ENCODE data around the gene CCDC12.

CCDC12 gene

DNA sequence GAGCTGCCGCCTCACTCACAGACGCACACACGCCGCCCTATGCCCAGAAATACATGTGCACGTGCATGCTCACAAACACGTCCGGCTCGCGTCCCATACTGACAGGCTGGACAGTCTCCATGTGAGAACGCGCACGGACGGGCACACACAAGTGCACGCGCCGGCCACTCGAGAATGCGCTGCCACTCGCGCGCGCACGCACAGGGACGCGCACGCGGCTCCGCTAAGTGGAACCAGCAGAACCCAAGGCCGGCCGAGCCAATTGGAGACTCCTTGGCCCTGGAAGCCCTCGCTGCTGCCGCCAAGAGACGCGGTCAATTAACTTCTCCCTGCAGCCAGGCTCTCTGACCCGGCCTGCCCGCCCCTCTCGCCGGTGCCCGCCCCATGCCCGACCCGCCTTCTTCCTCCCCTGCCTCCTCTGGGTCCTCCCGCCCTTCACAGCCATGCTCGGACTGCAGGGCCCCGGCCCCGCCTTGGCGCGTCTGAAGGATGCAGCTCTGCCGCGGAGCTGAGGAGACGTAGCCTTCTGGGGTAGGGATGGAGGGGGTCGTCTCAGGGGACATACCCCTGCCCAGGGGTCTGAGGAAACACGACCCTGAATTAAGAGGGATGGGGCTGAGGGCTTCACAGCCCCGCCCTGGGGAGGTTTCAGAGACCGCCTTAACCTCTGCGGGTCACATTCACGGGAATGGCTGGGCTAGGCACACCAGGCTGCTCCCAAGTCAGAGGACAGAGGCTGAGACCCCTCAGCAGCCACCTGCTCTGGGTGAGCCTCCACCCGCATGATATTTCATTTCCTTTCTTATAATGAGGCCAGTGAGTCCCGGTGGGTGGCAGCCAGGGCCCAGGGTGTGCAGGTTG, 84.0 kb downstream of the CCDC12 start:
- H3K18ac ChIP-seq (ENCODE audit: low read length): no peak overlapping the region
- no peaks in the 10 kb centered on the region for H3K36me3 ChIP-seq (ENCODE audit: control insufficient read depth, insufficient read depth, low read length)
- peak overlapping the region; percentile 74 for H3K9ac ChIP-seq (ENCODE audit: low read length)
- no peaks in the 10 kb centered on the region for H3K27me3 ChIP-seq (ENCODE audit: insufficient read depth, low read length, poor library complexity)
- no peak overlapping the region for H2BK15ac ChIP-seq (replicated peaks; ENCODE audit: low read depth)
- no peak overlapping the region for H4K5ac ChIP-seq (ENCODE audit: low read length)
- no peak overlapping the region for H2AK5ac ChIP-seq (ENCODE audit: low read length)
- H3K79me1 ChIP-seq (ENCODE audit: low read length): peaks cover 3% of the 10 kb centered on the region
- no peak overlapping the region for H3K23ac ChIP-seq (ENCODE audit: low read length)
- peak overlapping the region; percentile 95 for H3K4me2 ChIP-seq (ENCODE audit: low read length)
- no peak overlapping the region for H2BK120ac ChIP-seq (ENCODE audit: low read depth, low read length)
- no peak overlapping the region for H2BK5ac ChIP-seq (ENCODE audit: low read length)
- WGBS (ENCODE audit: extremely low coverage, insufficient coverage, low lambda C conversion rate): no CpG with 5 or more reads among the region's 58 CpGs
- H3K56ac ChIP-seq (ENCODE audit: low read length): peak overlapping the region; percentile 94
- H3K4ac ChIP-seq (ENCODE audit: low read depth, low read length): no peak overlapping the region
- no peaks in the 10 kb centered on the region for H3K79me2 ChIP-seq (ENCODE audit: control insufficient read depth, insufficient read depth, low read length)
- peak; percentile 94 for DNase-seq
- H3K27ac ChIP-seq (ENCODE audit: low read depth, low read length): no peak overlapping the region
- peak overlapping the region; percentile 32 for H3K4me3 ChIP-seq (ENCODE audit: low read length)
- H3K4me1 ChIP-seq (ENCODE audit: control insufficient read depth, low read depth, low read length): peaks cover 5% of the 10 kb centered on the region
- no peak overlapping the region for H4K8ac ChIP-seq (ENCODE audit: low read depth, low read length)

DNA sequence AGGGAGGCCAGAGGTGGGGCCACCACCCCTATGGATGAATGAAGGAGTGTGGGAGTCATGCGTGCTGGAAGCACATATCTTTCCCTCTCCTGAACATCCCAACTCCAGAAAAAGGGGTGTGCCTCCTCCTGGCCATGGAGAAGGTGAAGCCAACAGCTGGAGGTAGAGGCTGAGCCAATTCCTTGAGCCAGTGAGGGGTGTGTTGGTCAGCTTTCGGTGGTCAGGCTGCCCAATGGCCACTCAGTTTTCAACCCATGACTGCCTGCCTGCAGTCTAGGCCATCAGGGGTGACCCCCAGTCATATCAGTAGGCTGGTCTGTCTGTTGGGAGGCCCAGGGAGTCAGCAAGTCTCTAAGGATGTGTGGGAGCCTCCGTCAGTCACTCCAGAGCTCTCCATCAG, 85.4 kb downstream of the CCDC12 start:
- no peak overlapping the region for H2AK5ac ChIP-seq (ENCODE audit: low read length)
- no CpG with 5 or more reads among the region's 3 CpGs for WGBS (ENCODE audit: extremely low coverage, insufficient coverage, low lambda C conversion rate)
- no peak overlapping the region for H3K27ac ChIP-seq (ENCODE audit: low read depth, low read length)
- no peak overlapping the region for H3K56ac ChIP-seq (ENCODE audit: low read length)
- H3K9ac ChIP-seq (ENCODE audit: low read length): no peak overlapping the region
- H3K27me3 ChIP-seq (ENCODE audit: insufficient read depth, low read length, poor library complexity): no peaks in the 10 kb centered on the region
- H4K5ac ChIP-seq (ENCODE audit: low read length): no peak overlapping the region
- no peak overlapping the region for H3K4me2 ChIP-seq (ENCODE audit: low read length)
- no peak for DNase-seq
- no peaks in the 10 kb centered on the region for H3K79me2 ChIP-seq (ENCODE audit: control insufficient read depth, insufficient read depth, low read length)
- no peak overlapping the region for H3K4me3 ChIP-seq (ENCODE audit: low read length)
- H2BK15ac ChIP-seq (replicated peaks; ENCODE audit: low read depth): no peak overlapping the region
- no peak overlapping the region for H2BK5ac ChIP-seq (ENCODE audit: low read length)
- no peaks in the 10 kb centered on the region for H3K36me3 ChIP-seq (ENCODE audit: control insufficient read depth, insufficient read depth, low read length)
- no peak overlapping the region for H3K23ac ChIP-seq (ENCODE audit: low read length)
- H3K4me1 ChIP-seq (ENCODE audit: control insufficient read depth, low read depth, low read length): peaks cover 5% of the 10 kb centered on the region
- H3K79me1 ChIP-seq (ENCODE audit: low read length): peaks cover 3% of the 10 kb centered on the region
- H4K8ac ChIP-seq (ENCODE audit: low read depth, low read length): no peak overlapping the region
- H2BK120ac ChIP-seq (ENCODE audit: low read depth, low read length): no peak overlapping the region
- H3K18ac ChIP-seq (ENCODE audit: low read length): no peak overlapping the region
- no peak overlapping the region for H3K4ac ChIP-seq (ENCODE audit: low read depth, low read length)

GRCh38 chr3:46890132-46890531, 86.4 kb downstream of the CCDC12 start:
- Histone ChIP-seq H3K23ac (ENCODE audit: low read length) (peak overlapping the region; percentile 6), H3K27me3 (ENCODE audit: insufficient read depth, low read length, poor library complexity) (no peaks in the 10 kb centered on the region), H3K4me1 (ENCODE audit: control insufficient read depth, low read depth, low read length) (peaks cover 5% of the 10 kb centered on the region), H4K5ac (ENCODE audit: low read length) (no peak overlapping the region), H2BK15ac (replicated peaks; ENCODE audit: low read depth) (no peak overlapping the region), H3K27ac (ENCODE audit: low read depth, low read length) (no peak overlapping the region), H3K56ac (ENCODE audit: low read length) (no peak overlapping the region), H2BK5ac (ENCODE audit: low read length) (no peak overlapping the region), H3K9ac (ENCODE audit: low read length) (no peak overlapping the region), H2AK5ac (ENCODE audit: low read length) (no peak overlapping the region), H3K4me2 (ENCODE audit: low read length) (no peak overlapping the region), H3K79me1 (ENCODE audit: low read length) (peaks cover 3% of the 10 kb centered on the region), H3K4ac (ENCODE audit: low read depth, low read length) (no peak overlapping the region), H2BK120ac (ENCODE audit: low read depth, low read length) (no peak overlapping the region), H3K18ac (ENCODE audit: low read length) (no peak overlapping the region), H3K36me3 (ENCODE audit: control insufficient read depth, insufficient read depth, low read length) (no peaks in the 10 kb centered on the region), H3K4me3 (ENCODE audit: low read length) (no peak overlapping the region), H3K79me2 (ENCODE audit: control insufficient read depth, insufficient read depth, low read length) (no peaks in the 10 kb centered on the region), H4K8ac (ENCODE audit: low read depth, low read length) (no peak overlapping the region)
- no peak for DNase-seq
- WGBS (ENCODE audit: extremely low coverage, insufficient coverage, low lambda C conversion rate): no CpG with 5 or more reads among the region's 1 CpG

GRCh38 chr3:46889381-46890110, 87.0 kb downstream of the CCDC12 start:
- Histone ChIP-seq H3K27ac (ENCODE audit: low read depth, low read length) (no peak overlapping the region), H4K8ac (ENCODE audit: low read depth, low read length) (no peak overlapping the region), H2BK15ac (replicated peaks; ENCODE audit: low read depth) (no peak overlapping the region), H3K4me2 (ENCODE audit: low read length) (no peak overlapping the region), H4K5ac (ENCODE audit: low read length) (no peak overlapping the region), H3K56ac (ENCODE audit: low read length) (no peak overlapping the region), H2AK5ac (ENCODE audit: low read length) (no peak overlapping the region), H3K23ac (ENCODE audit: low read length) (peak overlapping the region; percentile 6), H3K36me3 (ENCODE audit: control insufficient read depth, insufficient read depth, low read length) (no peaks in the 10 kb centered on the region), H3K4ac (ENCODE audit: low read depth, low read length) (no peak overlapping the region), H3K79me1 (ENCODE audit: low read length) (peaks cover 3% of the 10 kb centered on the region), H2BK120ac (ENCODE audit: low read depth, low read length) (no peak overlapping the region), H3K79me2 (ENCODE audit: control insufficient read depth, insufficient read depth, low read length) (no peaks in the 10 kb centered on the region), H3K27me3 (ENCODE audit: insufficient read depth, low read length, poor library complexity) (no peaks in the 10 kb centered on the region), H3K4me1 (ENCODE audit: control insufficient read depth, low read depth, low read length) (peaks cover 5% of the 10 kb centered on the region), H3K9ac (ENCODE audit: low read length) (no peak overlapping the region), H3K18ac (ENCODE audit: low read length) (no peak overlapping the region), H2BK5ac (ENCODE audit: low read length) (no peak overlapping the region), H3K4me3 (ENCODE audit: low read length) (no peak overlapping the region)
- no peak for DNase-seq
- WGBS (ENCODE audit: extremely low coverage, insufficient coverage, low lambda C conversion rate): no CpG with 5 or more reads among the region's 6 CpGs

DNA sequence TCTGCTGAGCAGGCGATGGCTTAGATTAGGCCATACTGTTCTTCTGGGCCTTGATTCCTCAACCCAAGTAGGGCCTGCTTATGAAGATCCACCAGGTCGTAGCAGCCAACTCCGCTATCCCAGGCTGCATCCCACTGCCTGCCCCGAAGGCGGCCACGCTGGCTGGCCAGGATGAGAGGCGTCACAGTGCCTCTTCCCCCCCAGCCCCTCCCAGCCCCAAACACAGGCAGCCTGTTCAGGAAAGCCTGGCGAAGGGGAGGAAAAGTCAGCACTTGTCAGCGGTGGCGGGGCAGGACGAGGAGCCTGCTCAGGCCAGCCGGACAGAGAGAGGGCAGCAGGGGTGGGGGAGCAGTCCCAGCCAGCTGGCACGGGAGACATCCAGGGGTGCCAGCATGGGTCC, 87.8 kb downstream of the CCDC12 start:
- no CpG with 5 or more reads among the region's 13 CpGs for WGBS (ENCODE audit: extremely low coverage, insufficient coverage, low lambda C conversion rate)
- Histone ChIP-seq H2BK120ac (ENCODE audit: low read depth, low read length) (no peak overlapping the region), H3K27me3 (ENCODE audit: insufficient read depth, low read length, poor library complexity) (no peaks in the 10 kb centered on the region)

More for the DNA sequence above, 87.8 kb downstream of the CCDC12 start:
- H3K79me2 ChIP-seq (ENCODE audit: control insufficient read depth, insufficient read depth, low read length): no peaks in the 10 kb centered on the region
- no peak overlapping the region for H2AK5ac ChIP-seq (ENCODE audit: low read length)
- no peak overlapping the region for H3K27ac ChIP-seq (ENCODE audit: low read depth, low read length)
- peaks cover 8% of the 10 kb centered on the region for H3K4me1 ChIP-seq (ENCODE audit: control insufficient read depth, low read depth, low read length)
- DNase-seq: no peak
- H3K23ac ChIP-seq (ENCODE audit: low read length): no peak overlapping the region
- H3K4ac ChIP-seq (ENCODE audit: low read depth, low read length): no peak overlapping the region
- no peak overlapping the region for H3K56ac ChIP-seq (ENCODE audit: low read length)
- no peak overlapping the region for H4K5ac ChIP-seq (ENCODE audit: low read length)
- H2BK15ac ChIP-seq (replicated peaks; ENCODE audit: low read depth): no peak overlapping the region
- H3K4me2 ChIP-seq (ENCODE audit: low read length): no peak overlapping the region
- no peak overlapping the region for H3K18ac ChIP-seq (ENCODE audit: low read length)
- peaks cover 3% of the 10 kb centered on the region for H3K79me1 ChIP-seq (ENCODE audit: low read length)
- no peak overlapping the region for H3K4me3 ChIP-seq (ENCODE audit: low read length)
- no peak overlapping the region for H4K8ac ChIP-seq (ENCODE audit: low read depth, low read length)
- H3K36me3 ChIP-seq (ENCODE audit: control insufficient read depth, insufficient read depth, low read length): no peaks in the 10 kb centered on the region
- no peak overlapping the region for H3K9ac ChIP-seq (ENCODE audit: low read length)
- H2BK5ac ChIP-seq (ENCODE audit: low read length): no peak overlapping the region

All from mesendoderm (in vitro differentiated cells).